PFSK-1 (cell line): ENCODE results near the gene FAM171A1.

Source experiments
- FOXP2 ChIP-seq: optimal IDR thresholded peaks from 2 replicates; pipeline ENCODE3; 2011; ENCODE audit warnings: borderline replicate concordance, control low read depth, inconsistent platforms; ENCODE audit not compliant: insufficient read depth; ENCODE audit errors: extremely low read length, extremely low read depth
- POLR2AphosphoS5 ChIP-seq: IDR thresholded peaks from 2 replicates; pipeline ENCODE4 v1.6.1; 2012; ENCODE audit warnings: low read depth, mild to moderate bottlenecking, control low read depth, low read length, moderate library complexity
- TAF1 ChIP-seq: IDR thresholded peaks from 2 replicates; pipeline ENCODE4 v1.6.1; 2012; ENCODE audit warnings: low read length, control low read depth, borderline replicate concordance; ENCODE audit not compliant: insufficient read depth

DNA sequence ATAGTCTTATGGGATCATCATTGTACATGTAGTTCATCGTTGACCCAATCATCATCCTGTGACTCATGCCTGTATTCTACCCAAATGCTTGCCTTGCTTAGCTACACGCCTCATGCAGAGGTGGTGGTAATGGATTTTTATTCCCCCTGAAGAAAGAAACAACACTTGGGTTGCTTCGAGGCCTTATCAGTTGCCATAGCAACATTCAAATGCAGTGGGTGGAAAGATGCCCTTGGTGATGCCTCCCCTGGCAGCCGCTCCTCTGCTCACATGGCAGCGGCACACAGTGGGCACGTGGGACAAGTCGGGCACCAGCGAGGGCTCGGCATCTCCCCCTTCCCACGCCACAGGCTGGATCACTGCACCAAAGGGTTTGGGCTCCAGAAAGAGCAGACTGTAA, 148.6 kb downstream of the FAM171A1 start:
- TF ChIP-seq POLR2AphosphoS5: no peak
- no peak for TF ChIP-seq TAF1
- no peak for TF ChIP-seq FOXP2
